ENCODE results near the gene TPSB2. TPM values are rescaled to one million over a fixed set of nuclear protein-coding genes. Genes with fewer than 3 reads are reported as not detected.

Gene TPSB2
- total RNA-seq: not detected in 2 replicates

GRCh38 chr16:1230084-1230470 lies at the start of gene TPSB2:
Gene TPSB2, minus strand, starts transcription at chr16:1230184. Its CDS starts 233 bp downstream, at chr16:1229951.

DNA sequence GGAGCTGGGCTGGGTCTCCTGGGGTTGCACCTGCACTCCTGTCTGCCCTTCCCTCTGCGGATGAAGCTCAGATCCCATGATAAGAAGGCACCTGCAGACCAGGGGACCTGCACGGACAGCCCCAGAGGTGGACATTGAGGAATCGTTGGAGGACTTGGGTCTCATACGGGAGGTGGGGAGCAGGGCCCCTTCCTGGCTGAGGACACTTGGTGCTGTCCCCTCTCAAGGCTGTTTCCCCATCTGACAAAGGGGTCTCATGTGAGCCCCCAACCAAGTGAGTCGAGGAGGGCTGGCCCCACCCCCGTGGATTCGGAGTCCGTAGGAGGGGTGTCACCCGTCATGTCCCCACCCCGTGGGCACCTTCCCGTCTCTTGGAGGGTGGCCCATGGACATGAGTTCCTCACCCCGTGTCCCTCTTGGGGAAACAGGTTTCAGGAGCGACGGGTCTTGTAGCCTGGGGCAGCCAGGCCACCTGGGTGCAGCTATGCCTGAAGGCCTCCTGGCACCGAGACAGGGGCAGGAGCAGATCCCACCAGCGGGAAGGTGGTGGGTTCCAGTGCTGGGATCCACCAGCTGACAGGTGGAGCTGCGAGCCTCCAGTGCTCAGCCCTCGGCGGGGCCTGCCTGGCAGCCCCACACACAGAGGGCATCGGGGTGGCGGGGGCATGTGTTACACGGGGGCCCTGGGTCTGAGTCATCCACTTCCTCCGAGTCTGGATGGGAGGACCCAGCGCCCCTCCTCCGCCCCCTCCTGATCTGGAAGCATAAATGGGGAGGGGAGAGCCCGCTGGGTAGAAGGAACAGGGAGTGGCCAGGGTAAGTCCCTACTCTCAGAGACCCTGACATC lies 25.5 kb upstream of the TPSB2 start, which contains the start of gene TPSD1:
TSS of gene TPSD1 (plus strand) at position 794 of the 847 bp plus-strand sequence. CDS start 212 bp downstream, outside the sequence.

GRCh38 chr16:1240436-1240835 lies 10.5 kb upstream of the TPSB2 start, which contains the start of gene TPSAB1:
Gene TPSAB1, plus strand, starts transcription at chr16:1240705. Its CDS starts 234 bp downstream, at chr16:1240939.

GRCh38 chr16:1225051-1225451 lies 4.9 kb downstream of the TPSB2 start, which contains the start of gene TPSG1:
Gene TPSG1, minus strand, starts transcription at chr16:1225268. Its CDS starts 16 bp downstream, at chr16:1225252.

Other genes with a start within 250 kb of the TPSB2 start
- 0.70 and 1.1 TPM in 2 replicates for gene SOX8, start 248.4 kb downstream of the TPSB2 start, total RNA-seq
- not detected in 2 replicates for gene SSTR5, start 157.4 kb downstream of the TPSB2 start, total RNA-seq
- gene C1QTNF8, start 133.9 kb downstream of the TPSB2 start, total RNA-seq: not detected in 2 replicates
- 2.6 and 2.8 TPM in 2 replicates for gene CACNA1H, start 77.1 kb downstream of the TPSB2 start, total RNA-seq
- gene TPSG1, start 4.9 kb downstream of the TPSB2 start, total RNA-seq: not detected in 2 replicates
- gene TPSAB1, start 10.5 kb upstream of the TPSB2 start, total RNA-seq: not detected in 2 replicates
- not detected in 2 replicates for gene TPSD1, start 25.9 kb upstream of the TPSB2 start, total RNA-seq
- gene UBE2I, start 79.5 kb upstream of the TPSB2 start, total RNA-seq: 34.5 and 67.3 TPM in 2 replicates
- 0.09 and 0.12 TPM in 2 replicates for gene BAIAP3, start 103.5 kb upstream of the TPSB2 start, total RNA-seq
- gene TSR3, start 121.7 kb upstream of the TPSB2 start, total RNA-seq: 77.6 and 105 TPM in 2 replicates
- 43.7 and 70.5 TPM in 2 replicates for gene GNPTG, start 121.7 kb upstream of the TPSB2 start, total RNA-seq
- gene UNKL, start 184.5 kb upstream of the TPSB2 start, total RNA-seq: 8.8 and 14.0 TPM in 2 replicates
- gene UQCC4, start 190.6 kb upstream of the TPSB2 start, total RNA-seq: 12.9 and 22.3 TPM in 2 replicates
- gene PERCC1, start 200.9 kb upstream of the TPSB2 start, total RNA-seq: not detected in 2 replicates
- 0.26 and 0.58 TPM in 2 replicates for gene CCDC154, start 214.4 kb upstream of the TPSB2 start, total RNA-seq
- gene CLCN7, start 244.8 kb upstream of the TPSB2 start, total RNA-seq: 64.2 and 80.8 TPM in 2 replicates

All from pericardium fibroblast (primary cell).